Endothelial cell (in vitro differentiated cells): Measurements from ENCODE around the gene COL4A3. TPM values are rescaled to one million over a fixed set of nuclear protein-coding genes. Genes with fewer than 3 reads are reported as not detected.

Source experiments
- DNase-seq: peaks from one replicate; pipeline ENCODE4 v3.0.0; 2021; ENCODE audit warnings: low spot score
- H3K27ac Mint-ChIP-seq: one replicate; pipeline ENCODE4 v1.8.0; 2021; ENCODE audit warnings: mixed read lengths, inconsistent platforms; ENCODE audit not compliant: unreplicated experiment
- H3K27me3 Mint-ChIP-seq: one replicate; pipeline ENCODE4 v1.8.0; 2021; ENCODE audit warnings: mild to moderate bottlenecking, moderate library complexity, mixed read lengths, inconsistent platforms; ENCODE audit not compliant: unreplicated experiment
- H3K36me3 Mint-ChIP-seq: one replicate; pipeline ENCODE4 v1.8.0; 2021; ENCODE audit warnings: mild to moderate bottlenecking, low read depth, mixed read lengths, inconsistent platforms; ENCODE audit not compliant: unreplicated experiment
- H3K4me1 Mint-ChIP-seq: one replicate; pipeline ENCODE4 v1.8.0; 2021; ENCODE audit warnings: mild to moderate bottlenecking, mixed read lengths, inconsistent platforms; ENCODE audit not compliant: unreplicated experiment
- H3K4me3 Mint-ChIP-seq: one replicate; pipeline ENCODE4 v1.8.0; 2021; ENCODE audit warnings: mild to moderate bottlenecking, mixed read lengths, inconsistent platforms; ENCODE audit not compliant: unreplicated experiment
- H3K9me3 Mint-ChIP-seq: one replicate; pipeline ENCODE4 v1.8.0; 2021; ENCODE audit warnings: mixed read lengths, inconsistent platforms; ENCODE audit not compliant: unreplicated experiment
- CTCF ChIP-seq: fragments of 200-600 bp; sonication (generic); IDR thresholded peaks from one replicate; pipeline ENCODE4 v1.5.0; 2021; ENCODE audit warnings: antibody characterized with exemption; ENCODE audit not compliant: unreplicated experiment
- total RNA-seq: library from RNA; stranded (reverse); fragmentation: NEBNext Ultra II Directional; extraction: Animal tissue kit (Norgen Biotek cat#: 25700); gene quantifications from one replicate; pipeline ENCODE4 v1.2.1, GENCODE V29; 2021; ENCODE audit not compliant: unreplicated experiment

The COL4A3 gene
- total RNA-seq, 1 donor from 2014 or later, result not detected

DNA sequence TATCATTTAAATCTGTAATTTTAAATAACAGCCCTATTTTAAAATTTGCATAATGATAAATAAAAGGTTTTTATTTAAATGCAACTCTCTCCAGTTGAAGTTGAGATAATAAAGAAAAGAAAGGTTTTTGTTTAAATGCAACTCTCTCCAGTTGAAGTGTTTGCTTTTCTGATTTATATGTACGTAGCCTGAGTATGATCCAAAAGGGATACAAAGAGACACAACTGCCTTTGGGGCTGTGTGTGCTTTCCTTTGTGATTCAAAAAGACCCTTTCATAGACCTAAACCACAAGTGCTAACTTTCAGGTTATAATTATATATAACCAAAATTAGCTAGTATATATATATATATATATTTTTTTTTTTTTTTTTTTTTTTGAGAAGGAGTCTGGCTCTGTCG is 84.5 kb downstream of the COL4A3 start:
- no peak for TF ChIP-seq CTCF
- no peaks in the 10 kb centered on the region for H3K27me3 Mint-ChIP-seq
- no peak overlapping the region for H3K27ac Mint-ChIP-seq
- no peaks in the 10 kb centered on the region for H3K36me3 Mint-ChIP-seq
- H3K4me1 Mint-ChIP-seq, result no peaks in the 10 kb centered on the region
- H3K9me3 Mint-ChIP-seq, result no peaks in the 10 kb centered on the region
- H3K4me3 Mint-ChIP-seq, result no peak overlapping the region
- no peak for DNase-seq

GRCh38 chr2:227252831-227253230 is 88.4 kb downstream of the COL4A3 start:
- Mint-ChIP-seq H3K36me3 (no peaks in the 10 kb centered on the region), H3K9me3 (no peaks in the 10 kb centered on the region), H3K27ac (no peak overlapping the region), H3K4me3 (no peak overlapping the region), H3K4me1 (peaks cover 10% of the 10 kb centered on the region), H3K27me3 (no peaks in the 10 kb centered on the region)
- DNase-seq, result no peak
- no peak for TF ChIP-seq CTCF

GRCh38 chr2:227256605-227257004 is 92.2 kb downstream of the COL4A3 start:
- no peak for DNase-seq
- Mint-ChIP-seq H3K4me1 (peaks cover 10% of the 10 kb centered on the region), H3K27me3 (no peaks in the 10 kb centered on the region), H3K4me3 (no peak overlapping the region), H3K9me3 (no peaks in the 10 kb centered on the region), H3K27ac (no peak overlapping the region), H3K36me3 (no peaks in the 10 kb centered on the region)
- no peak for TF ChIP-seq CTCF

- no peak for DNase-seq
- TF ChIP-seq CTCF, result no peak
- H3K36me3 Mint-ChIP-seq, result no peaks in the 10 kb centered on the region
- no peak overlapping the region for H3K4me3 Mint-ChIP-seq
- H3K27ac Mint-ChIP-seq, result no peak overlapping the region
- H3K27me3 Mint-ChIP-seq, result no peaks in the 10 kb centered on the region
- H3K9me3 Mint-ChIP-seq, result no peaks in the 10 kb centered on the region
- H3K4me1 Mint-ChIP-seq, result peaks cover 10% of the 10 kb centered on the region
Observed at GRCh38 chr2:227257820-227258219, 93.4 kb downstream of the COL4A3 start.

DNA sequence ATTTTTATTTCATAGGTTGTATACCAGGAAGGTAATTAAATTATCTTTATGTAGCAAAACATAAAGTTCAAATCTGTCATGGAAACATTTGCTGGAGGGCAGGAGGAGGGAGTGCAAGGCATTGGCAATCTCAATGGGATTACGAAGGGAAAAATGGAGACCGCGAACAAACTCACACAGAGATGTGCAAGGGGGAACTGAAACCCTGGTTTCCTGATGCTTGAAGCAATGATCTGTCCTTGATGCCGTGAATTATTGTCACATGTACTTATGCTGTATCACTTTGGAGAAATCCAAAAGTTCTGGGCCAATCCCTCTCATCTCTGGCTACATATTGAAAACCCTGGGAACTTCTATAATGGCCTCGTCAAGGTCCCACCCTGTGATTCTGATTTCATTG is 95.6 kb downstream of the COL4A3 start:
- DNase-seq, result no peak
- TF ChIP-seq CTCF, result no peak
- H3K36me3 Mint-ChIP-seq, result no peaks in the 10 kb centered on the region
- H3K9me3 Mint-ChIP-seq, result no peaks in the 10 kb centered on the region
- H3K27me3 Mint-ChIP-seq, result peaks cover 2% of the 10 kb centered on the region
- H3K4me1 Mint-ChIP-seq, result peaks cover 10% of the 10 kb centered on the region
- H3K4me3 Mint-ChIP-seq, result no peak overlapping the region
- no peak overlapping the region for H3K27ac Mint-ChIP-seq
